Astrocyte (in vitro differentiated cells and primary cell): Measurements from ENCODE around the gene SPRTN.

ENCODE experiments used
- EZH2 ChIP-seq: IDR thresholded peaks from 2 replicates; pipeline ENCODE4 v1.6.1; 2012; ENCODE audit warnings: mild to moderate bottlenecking, low read length, inconsistent platforms; ENCODE audit not compliant: insufficient read depth
- TF ChIP-seq, protein P1 (sequence below): IDR thresholded peaks from 2 replicates; pipeline ENCODE4 v1.5.1; 2011; ENCODE audit warnings: low read depth, mild to moderate bottlenecking, inconsistent platforms, low read length, moderate library complexity; ENCODE audit not compliant: insufficient read depth

DNA sequence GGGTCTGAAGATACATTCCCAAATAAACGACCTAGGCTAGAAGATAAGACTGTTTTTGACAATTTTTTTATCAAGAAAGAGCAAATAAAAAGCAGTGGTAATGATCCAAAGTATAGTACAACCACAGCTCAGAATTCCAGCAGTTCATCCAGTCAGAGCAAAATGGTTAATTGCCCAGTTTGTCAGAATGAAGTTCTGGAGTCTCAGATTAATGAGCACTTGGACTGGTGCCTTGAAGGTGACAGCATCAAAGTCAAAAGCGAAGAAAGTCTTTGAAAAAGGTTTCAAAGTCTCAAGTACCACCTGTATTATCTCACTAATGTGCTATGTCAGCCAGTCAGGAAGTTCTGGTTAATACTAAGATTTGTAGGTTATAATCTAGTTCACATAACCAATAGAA, 15.0 kb downstream of the SPRTN start:
- TF ChIP-seq, protein P1, sequence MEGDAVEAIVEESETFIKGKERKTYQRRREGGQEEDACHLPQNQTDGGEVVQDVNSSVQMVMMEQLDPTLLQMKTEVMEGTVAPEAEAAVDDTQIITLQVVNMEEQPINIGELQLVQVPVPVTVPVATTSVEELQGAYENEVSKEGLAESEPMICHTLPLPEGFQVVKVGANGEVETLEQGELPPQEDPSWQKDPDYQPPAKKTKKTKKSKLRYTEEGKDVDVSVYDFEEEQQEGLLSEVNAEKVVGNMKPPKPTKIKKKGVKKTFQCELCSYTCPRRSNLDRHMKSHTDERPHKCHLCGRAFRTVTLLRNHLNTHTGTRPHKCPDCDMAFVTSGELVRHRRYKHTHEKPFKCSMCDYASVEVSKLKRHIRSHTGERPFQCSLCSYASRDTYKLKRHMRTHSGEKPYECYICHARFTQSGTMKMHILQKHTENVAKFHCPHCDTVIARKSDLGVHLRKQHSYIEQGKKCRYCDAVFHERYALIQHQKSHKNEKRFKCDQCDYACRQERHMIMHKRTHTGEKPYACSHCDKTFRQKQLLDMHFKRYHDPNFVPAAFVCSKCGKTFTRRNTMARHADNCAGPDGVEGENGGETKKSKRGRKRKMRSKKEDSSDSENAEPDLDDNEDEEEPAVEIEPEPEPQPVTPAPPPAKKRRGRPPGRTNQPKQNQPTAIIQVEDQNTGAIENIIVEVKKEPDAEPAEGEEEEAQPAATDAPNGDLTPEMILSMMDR = no peak
- no peak for TF ChIP-seq EZH2
